ENCODE results near the gene GYS1.

GRCh38 chr19:48966541-48967345, 26.4 kb downstream of the GYS1 start:
- TF ChIP-seq EZH2 (IDR thresholded peaks at IDR 0.05) (no peak), CTCF (IDR thresholded peaks at IDR 0.05) (no peak), EZH2phosphoT487 (IDR thresholded peaks at IDR 0.05) (no peak)

Measured in neural progenitor cell (in vitro differentiated cells).